ENCODE results near the gene DHX29. TPM values are rescaled to one million over a fixed set of nuclear protein-coding genes. Genes with fewer than 3 reads are reported as not detected.

The DHX29 gene
- total RNA-seq, 1 experiment from 2014 or later: 16.5 TPM

- TF ChIP-seq, protein P1, sequence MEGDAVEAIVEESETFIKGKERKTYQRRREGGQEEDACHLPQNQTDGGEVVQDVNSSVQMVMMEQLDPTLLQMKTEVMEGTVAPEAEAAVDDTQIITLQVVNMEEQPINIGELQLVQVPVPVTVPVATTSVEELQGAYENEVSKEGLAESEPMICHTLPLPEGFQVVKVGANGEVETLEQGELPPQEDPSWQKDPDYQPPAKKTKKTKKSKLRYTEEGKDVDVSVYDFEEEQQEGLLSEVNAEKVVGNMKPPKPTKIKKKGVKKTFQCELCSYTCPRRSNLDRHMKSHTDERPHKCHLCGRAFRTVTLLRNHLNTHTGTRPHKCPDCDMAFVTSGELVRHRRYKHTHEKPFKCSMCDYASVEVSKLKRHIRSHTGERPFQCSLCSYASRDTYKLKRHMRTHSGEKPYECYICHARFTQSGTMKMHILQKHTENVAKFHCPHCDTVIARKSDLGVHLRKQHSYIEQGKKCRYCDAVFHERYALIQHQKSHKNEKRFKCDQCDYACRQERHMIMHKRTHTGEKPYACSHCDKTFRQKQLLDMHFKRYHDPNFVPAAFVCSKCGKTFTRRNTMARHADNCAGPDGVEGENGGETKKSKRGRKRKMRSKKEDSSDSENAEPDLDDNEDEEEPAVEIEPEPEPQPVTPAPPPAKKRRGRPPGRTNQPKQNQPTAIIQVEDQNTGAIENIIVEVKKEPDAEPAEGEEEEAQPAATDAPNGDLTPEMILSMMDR (conservative IDR thresholded peaks at IDR 0.05): no peak
- no peak for TF ChIP-seq EZH2 (IDR thresholded peaks at IDR 0.05; ENCODE audit: low read depth)
- Histone ChIP-seq H2AFZ (no peak overlapping the region), H3K27me3 (ENCODE audit: insufficient read depth, low read depth) (no peaks in the 10 kb centered on the region), H3K4me1 (replicated peaks; ENCODE audit: insufficient read depth) (no peaks in the 10 kb centered on the region), H3K79me2 (ENCODE audit: low read depth) (peaks cover 18% of the 10 kb centered on the region), H3K4me2 (no peak overlapping the region), H4K20me1 (ENCODE audit: insufficient read depth) (peaks cover 6% of the 10 kb centered on the region; the same call in 1 of the 2 replicates), H3K9me2 (ENCODE audit: insufficient read depth) (no peaks in the 10 kb centered on the region), H3K27ac (no peak overlapping the region), H3K36me3 (ENCODE audit: low read depth) (peaks cover 17% of the 10 kb centered on the region), H3K4me3 (no peak overlapping the region), H3F3A (ENCODE audit: insufficient read depth, low read depth) (no peaks in the 10 kb centered on the region; the same call in 1 of the 2 replicates), H3K9me3 (ENCODE audit: insufficient read depth, low read depth) (no peaks in the 10 kb centered on the region)
- DNase-seq: no peak
- ChIA-PET CTCF (interaction anchor here (1.0 kb wide), 1 partner anchor 18 kb away, joined by 3 read pairs; the partner anchor contains the start of gene DHX29), POLR2A (ENCODE audit: unreplicated experiment) (no interaction called here)
- BruUV-seq (replicated peaks): no TSS peak
- intact Hi-C loops (cut with micrococcal nuclease; ENCODE audit: unreplicated experiment): no loop called here
Measured at GRCh38 chr5:55325621-55326020, 18.1 kb upstream of the DHX29 start.

GRCh38 chr5:55324815-55325418, 17.4 kb upstream of the DHX29 start:
- peak in 1 of 2 experiments; percentile 45 for DNase-seq
- BruUV-seq (replicated peaks): no TSS peak
- TF ChIP-seq EZH2 (IDR thresholded peaks at IDR 0.05; ENCODE audit: low read depth): no peak
- TF ChIP-seq, protein P1 (conservative IDR thresholded peaks at IDR 0.05): peak; percentile 68
- intact Hi-C loops (cut with micrococcal nuclease; ENCODE audit: unreplicated experiment): loop anchor here (5.0 kb wide), 1 partner anchor 153 kb away; the partner anchor contains the start of gene CDC20B
- Histone ChIP-seq H3K4me1 (replicated peaks; ENCODE audit: insufficient read depth) (no peaks in the 10 kb centered on the region), H3K27me3 (ENCODE audit: insufficient read depth, low read depth) (no peaks in the 10 kb centered on the region), H3F3A (ENCODE audit: insufficient read depth, low read depth) (no peaks in the 10 kb centered on the region; the same call in 1 of the 2 replicates), H2AFZ (no peak overlapping the region), H3K36me3 (ENCODE audit: low read depth) (peaks cover 17% of the 10 kb centered on the region), H3K4me2 (no peak overlapping the region), H3K27ac (no peak overlapping the region), H4K20me1 (ENCODE audit: insufficient read depth) (peaks cover 6% of the 10 kb centered on the region; the same call in 1 of the 2 replicates), H3K9me3 (ENCODE audit: insufficient read depth, low read depth) (no peaks in the 10 kb centered on the region), H3K4me3 (no peak overlapping the region), H3K79me2 (ENCODE audit: low read depth) (peaks cover 25% of the 10 kb centered on the region), H3K9me2 (ENCODE audit: insufficient read depth) (no peaks in the 10 kb centered on the region)
- ChIA-PET POLR2A (ENCODE audit: unreplicated experiment) (no interaction called here), CTCF (interaction anchor here (1.0 kb wide), 1 partner anchor 18 kb away, joined by 3 read pairs; the partner anchor contains the start of gene DHX29)

GRCh38 chr5:55324006-55324405, 16.5 kb upstream of the DHX29 start:
- no peak for DNase-seq
- intact Hi-C loops (cut with micrococcal nuclease; ENCODE audit: unreplicated experiment): loop anchor here (5.0 kb wide), 1 partner anchor 152 kb away; the partner anchor contains the start of gene CDC20B
- CTCF ChIA-PET: no interaction called here

More at GRCh38 chr5:55324006-55324405, 16.5 kb upstream of the DHX29 start:
- Histone ChIP-seq H4K20me1 (ENCODE audit: insufficient read depth) (peaks cover 6% of the 10 kb centered on the region; the same call in 1 of the 2 replicates), H3K9me3 (ENCODE audit: insufficient read depth, low read depth) (no peaks in the 10 kb centered on the region), H3K27ac (no peak overlapping the region), H2AFZ (no peak overlapping the region), H3K4me1 (replicated peaks; ENCODE audit: insufficient read depth) (no peaks in the 10 kb centered on the region), H3K27me3 (ENCODE audit: insufficient read depth, low read depth) (no peaks in the 10 kb centered on the region), H3K79me2 (ENCODE audit: low read depth) (peaks cover 34% of the 10 kb centered on the region), H3F3A (ENCODE audit: insufficient read depth, low read depth) (no peaks in the 10 kb centered on the region; the same call in 1 of the 2 replicates), H3K36me3 (ENCODE audit: low read depth) (peaks cover 10% of the 10 kb centered on the region), H3K4me2 (no peak overlapping the region), H3K9me2 (ENCODE audit: insufficient read depth) (no peaks in the 10 kb centered on the region), H3K4me3 (no peak overlapping the region)
- POLR2A ChIA-PET (ENCODE audit: unreplicated experiment): no interaction called here
- TF ChIP-seq, protein P1 (conservative IDR thresholded peaks at IDR 0.05): no peak
- TF ChIP-seq EZH2 (IDR thresholded peaks at IDR 0.05; ENCODE audit: low read depth): no peak
- BruUV-seq (replicated peaks): no TSS peak

All from PC-9 (cell line).